ENCODE results near the gene NKIRAS1.

DNA sequence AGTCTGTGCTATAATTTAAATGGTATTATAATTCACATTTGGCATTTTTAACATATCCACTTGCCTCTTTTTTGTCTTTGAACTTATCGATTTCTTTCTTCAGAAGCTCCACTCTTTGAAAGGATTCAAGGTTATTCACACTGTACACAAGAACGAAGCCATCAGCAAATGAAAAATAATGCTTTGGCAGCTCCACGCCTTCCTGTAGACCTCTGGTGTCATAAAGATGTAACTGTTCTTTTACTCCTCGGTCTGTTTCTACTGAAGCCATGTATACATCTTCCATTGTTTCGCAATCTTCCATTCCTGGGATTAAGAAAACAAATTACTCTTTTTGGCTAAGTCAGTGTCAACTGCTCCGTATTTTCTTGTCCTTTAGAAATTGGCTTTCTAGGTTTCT, 16.0 kb downstream of the NKIRAS1 start:
- TF ChIP-seq, protein P1, sequence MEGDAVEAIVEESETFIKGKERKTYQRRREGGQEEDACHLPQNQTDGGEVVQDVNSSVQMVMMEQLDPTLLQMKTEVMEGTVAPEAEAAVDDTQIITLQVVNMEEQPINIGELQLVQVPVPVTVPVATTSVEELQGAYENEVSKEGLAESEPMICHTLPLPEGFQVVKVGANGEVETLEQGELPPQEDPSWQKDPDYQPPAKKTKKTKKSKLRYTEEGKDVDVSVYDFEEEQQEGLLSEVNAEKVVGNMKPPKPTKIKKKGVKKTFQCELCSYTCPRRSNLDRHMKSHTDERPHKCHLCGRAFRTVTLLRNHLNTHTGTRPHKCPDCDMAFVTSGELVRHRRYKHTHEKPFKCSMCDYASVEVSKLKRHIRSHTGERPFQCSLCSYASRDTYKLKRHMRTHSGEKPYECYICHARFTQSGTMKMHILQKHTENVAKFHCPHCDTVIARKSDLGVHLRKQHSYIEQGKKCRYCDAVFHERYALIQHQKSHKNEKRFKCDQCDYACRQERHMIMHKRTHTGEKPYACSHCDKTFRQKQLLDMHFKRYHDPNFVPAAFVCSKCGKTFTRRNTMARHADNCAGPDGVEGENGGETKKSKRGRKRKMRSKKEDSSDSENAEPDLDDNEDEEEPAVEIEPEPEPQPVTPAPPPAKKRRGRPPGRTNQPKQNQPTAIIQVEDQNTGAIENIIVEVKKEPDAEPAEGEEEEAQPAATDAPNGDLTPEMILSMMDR (IDR thresholded peaks at IDR 0.05), result no peak
- TF ChIP-seq POLR2AphosphoS5 (IDR thresholded peaks at IDR 0.05) (no peak), POLR2A (IDR thresholded peaks at IDR 0.05; ENCODE audit: low read depth) (no peak), EP300 (IDR thresholded peaks at IDR 0.05) (no peak)

All from esophagus muscularis mucosa (tissue), 4 donors.